H1 (cell line): ENCODE data around the gene PPP1CB. TPM values are rescaled to one million over a fixed set of nuclear protein-coding genes. Genes with fewer than 3 reads are reported as not detected.

ENCODE experiments used
- CHD2 ChIP-seq: IDR thresholded peaks from 2 replicates; pipeline ENCODE4 v1.6.1; 2012; ENCODE audit warnings: low read length, improper control_type of control experiment
- CHD7 ChIP-seq: fragments of 300-600 bp; sonication (generic); IDR thresholded peaks from 2 replicates; pipeline ENCODE4 v1.7.1; 2012; ENCODE audit warnings: low read length, moderate library complexity, mild to moderate bottlenecking, inconsistent platforms; ENCODE audit not compliant: insufficient replicate concordance
- KDM5A ChIP-seq: fragments of 200-600 bp; IDR thresholded peaks from 2 replicates; pipeline ENCODE4 v1.7.1; 2012; ENCODE audit warnings: mild to moderate bottlenecking, low read length, inconsistent platforms, mixed read lengths
- USF2 ChIP-seq: IDR thresholded peaks from 2 replicates; pipeline ENCODE4 v1.6.1; 2011; ENCODE audit warnings: low read length, improper control_type of control experiment
- polyA plus RNA-seq, 7 experiments: library from polyadenylated mRNA; depleted of rRNA in 3 of 7; stranded (reverse) in 5 of 7; unstranded in 2 of 7; fragments of >200 nt in 5 of 7; fragments of 200-250 nt in 2 of 7; gene quantifications; 1 replicate in 5 of 7; 2 replicates in 1 of 7; 4 replicates in 1 of 7; pipeline versions ENCODE4 v1.2.1 to v1.2.3, GENCODE V29; 2011 to 2013; ENCODE audit warnings: missing spikeins in 2 of 7, mixed read lengths in 2 of 7
- total RNA-seq: library from RNA; stranded (reverse); fragmentation: NEBNext Ultra II Directional; extraction: Animal tissue kit (Norgen Biotek cat#: 25700); gene quantifications from 2 replicates; pipeline ENCODE4 v1.2.1, GENCODE V29; 2021

Gene PPP1CB
- total and polyA plus RNA-seq, 2 of the 8 experiments (the other 6 are each of a cell fraction or from before 2014, with no cell fraction given), result 30.7 to 158 TPM

GRCh38 chr2:28810384-28811285 lies 59.0 kb downstream of the PPP1CB start, which contains the start of gene SPDYA (continued):
- TF ChIP-seq CHD7 (no peak), CHD2 (0 out of 2 replicates have a peak, but pooled peaks have one; percentile 24), USF2 (peak; percentile 44), KDM5A (no peak)
